Prostate gland (tissue), 2 donors: ENCODE data around the gene SLC29A4. TPM values are rescaled to one million over a fixed set of nuclear protein-coding genes. Genes with fewer than 3 reads are reported as not detected.
"Not testable (repeated sequence)": the region's sequence is repeated elsewhere in the genome, so short reads cannot be mapped to it uniquely, and the experiment has no call there.

ENCODE experiments used
- DNase-seq: peaks from one replicate; pipeline ENCODE4 v3.0.0-alpha.2; 2019; ENCODE audit warnings: low spot score
- H3K27ac ChIP-seq, 2 donors: fragments of 200-600 bp; sonication (generic); 2 replicates each; pipeline ENCODE4 v1.5.1; 2017 to 2019
- H3K27me3 ChIP-seq: fragments of 200-600 bp; sonication (generic); replicated peaks from 2 replicates; pipeline ENCODE4 v1.5.1; 2019; ENCODE audit not compliant: insufficient read depth
- H3K36me3 ChIP-seq, 2 donors: fragments of 200-600 bp; sonication (generic); 1 replicate in 1 of 2; 2 replicates in 1 of 2; pipeline versions ENCODE4 v1.5.1 to v1.8.1; 2017 to 2019
- H3K4me1 ChIP-seq: fragments of 200-600 bp; sonication (generic); replicated peaks from 2 replicates; pipeline ENCODE4 v1.5.1; 2019
- H3K4me3 ChIP-seq, 2 donors: fragments of 200-600 bp; sonication (generic); 2 replicates each; pipeline ENCODE4 v1.5.1; 2017 to 2019
- H3K9me3 ChIP-seq: fragments of 200-600 bp; sonication (generic); 2 replicates; pipeline ENCODE4 v1.5.1; 2017
- CTCF ChIP-seq, 4 experiments: fragments of 200-600 bp in 2 of 4; fragments of 450-650 bp in 2 of 4; sonication (generic) in 2 of 4; IDR thresholded peaks; 1 replicate in 3 of 4; 2 replicates in 1 of 4; pipeline ENCODE4 v1.5.1; 2016 to 2019; ENCODE audit warnings: antibody characterized with exemption in 4 of 4, mild to moderate bottlenecking in 2 of 4, moderate library complexity in 2 of 4
- POLR2A ChIP-seq: fragments of 450-650 bp; IDR thresholded peaks from one replicate; pipeline ENCODE4 v1.6.1; 2016; ENCODE audit warnings: antibody characterized with exemption, mild to moderate bottlenecking
- POLR2AphosphoS5 ChIP-seq: sonication (generic); formaldehyde crosslinking; IDR thresholded peaks from one replicate; pipeline ENCODE4 v1.6.1; 2017; ENCODE audit warnings: antibody characterized with exemption
- WGBS: methylation state at CpG from one replicate; pipeline ENCODE4 v1.1.5; 2018; 5-methylcytosine and 5-hydroxymethylcytosine counted together
- intact Hi-C: fragments of 100-400 bp; cut with DNase I; formaldehyde crosslinking; loops from one replicate; pipeline ENCODE4 v1.14.2; 2022
- total RNA-seq, 2 donors: library from RNA; depleted of rRNA; stranded (reverse); fragments of >200 nt; gene quantifications; one replicate each; pipeline ENCODE4 v1.1.0, GENCODE V29; 2016

Gene SLC29A4
- total RNA-seq, 2 donors from 2014 or later: 11.6 to 13.5 TPM

DNA sequence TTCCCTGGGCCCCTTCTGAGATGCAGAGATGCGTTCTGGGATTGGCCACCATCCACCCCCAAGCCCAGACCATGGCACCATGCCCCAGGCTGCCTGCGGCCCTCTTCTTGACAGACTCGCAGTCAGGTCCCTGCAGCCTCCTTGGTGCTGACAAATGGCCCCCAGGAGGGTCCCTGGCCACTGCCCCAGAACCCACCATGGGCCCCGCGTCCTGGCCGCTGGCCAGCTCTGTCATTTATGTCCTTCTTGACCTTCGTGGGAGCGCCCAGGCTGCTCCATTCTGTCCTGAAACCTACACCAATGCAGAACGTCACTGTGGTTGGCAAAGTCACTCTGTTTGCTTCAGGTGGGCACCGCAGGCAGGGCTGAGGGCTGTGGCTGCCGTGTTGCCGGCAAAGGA, 39.5 kb upstream of the SLC29A4 start:
- intact Hi-C loops: loop anchor here (5.0 to 10.0 kb wide), 2 partner anchors 112 to 209 kb away; no protein-coding TSS in a partner anchor
- Histone ChIP-seq H3K27ac (no peak overlapping the region), H3K9me3 (no peaks in the 10 kb centered on the region), H3K36me3 (no peaks in the 10 kb centered on the region), H3K27me3 (no peaks in the 10 kb centered on the region), H3K4me1 (no peaks in the 10 kb centered on the region), H3K4me3 (no peak overlapping the region)
- no peak for TF ChIP-seq CTCF (IDR thresholded peaks at IDR 0.05)
- TF ChIP-seq POLR2AphosphoS5: no peak
- no peak for TF ChIP-seq POLR2A
- WGBS: 87% methylated on average over 12 of the region's 12 CpGs
- no peak for DNase-seq

DNA sequence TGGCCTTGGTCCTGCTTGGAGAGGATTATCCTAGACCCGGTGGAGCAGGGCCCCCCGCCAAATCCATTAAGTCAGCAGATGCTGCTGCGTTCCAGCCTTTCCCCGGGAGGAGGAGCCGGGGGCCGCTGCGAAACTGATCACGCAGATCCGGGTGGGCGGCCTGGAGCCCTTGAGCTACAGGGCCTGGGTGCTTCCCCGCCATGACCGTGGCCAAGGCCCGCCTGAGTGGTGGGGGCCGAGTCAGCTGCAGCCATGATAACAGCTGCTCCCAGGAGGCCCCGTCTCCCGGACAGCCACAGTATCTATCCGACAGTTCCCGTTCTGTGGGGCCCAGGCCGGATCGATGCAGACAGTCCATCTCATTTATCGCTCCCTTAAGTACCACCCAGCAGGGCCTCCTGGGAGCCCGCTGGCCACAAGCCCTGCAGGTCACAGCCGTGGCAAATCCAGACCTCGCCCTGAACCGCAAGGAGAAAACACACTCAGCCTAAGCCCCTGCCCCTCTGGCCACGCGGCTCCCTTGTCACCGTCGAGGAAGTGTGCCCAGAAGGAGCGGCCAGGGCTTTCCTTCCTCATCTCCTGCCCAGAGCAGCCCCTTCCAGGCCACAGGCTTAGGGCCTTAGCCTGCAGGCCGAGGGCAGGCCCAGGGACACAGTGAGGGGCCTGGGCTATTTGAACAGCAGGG, 34.4 kb upstream of the SLC29A4 start:
- no peaks in the 10 kb centered on the region for H3K9me3 ChIP-seq
- intact Hi-C loops: loop anchor here (10.0 kb wide), 1 partner anchor 106 kb away; no protein-coding TSS in a partner anchor
- H3K36me3 ChIP-seq: no peaks in the 10 kb centered on the region
- DNase-seq: no peak
- TF ChIP-seq POLR2AphosphoS5 (no peak), CTCF (IDR thresholded peaks at IDR 0.05) (no peak), POLR2A (no peak)
- WGBS: 62% methylated on average over 26 of the region's 31 CpGs
- H3K4me1 ChIP-seq: no peaks in the 10 kb centered on the region
- no peak overlapping the region for H3K4me3 ChIP-seq
- H3K27ac ChIP-seq: peak overlapping the region in 1 of 2 donors; percentile 30
- H3K27me3 ChIP-seq: no peaks in the 10 kb centered on the region

DNA sequence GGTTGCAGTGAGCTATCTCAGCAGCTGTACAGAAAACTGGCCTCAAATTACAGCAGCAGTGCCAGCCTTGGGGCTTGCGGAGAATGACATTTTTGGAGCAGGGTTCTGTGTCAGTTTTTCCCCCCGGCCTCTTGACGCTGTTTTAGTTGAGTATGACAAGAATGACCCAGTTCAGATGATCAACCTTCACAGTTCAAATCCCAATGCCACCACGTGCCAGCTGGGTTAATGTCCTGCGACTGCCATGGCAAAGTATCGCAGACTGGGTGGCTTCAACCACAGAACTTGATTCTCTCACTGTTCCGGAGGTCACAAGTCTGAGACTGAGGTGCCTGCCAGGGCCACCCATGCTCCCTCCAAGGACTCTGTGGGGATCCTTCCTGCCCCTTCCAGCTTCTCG, 32.0 kb upstream of the SLC29A4 start:
- DNase-seq, H3K27me3 ChIP-seq, H3K4me3 ChIP-seq, H3K27ac ChIP-seq, intact Hi-C loops, H3K9me3 ChIP-seq, H3K36me3 ChIP-seq, H3K4me1 ChIP-seq: not testable (repeated sequence)
- 91% methylated on average over 8 of the region's 8 CpGs for WGBS

GRCh38 chr7:5253529-5253928, 29.2 kb upstream of the SLC29A4 start:
- H3K36me3 ChIP-seq, H3K4me1 ChIP-seq, DNase-seq, intact Hi-C loops, H3K4me3 ChIP-seq, H3K27ac ChIP-seq, H3K27me3 ChIP-seq, H3K9me3 ChIP-seq: not testable (repeated sequence)
- 77% methylated on average over 14 of the region's 14 CpGs for WGBS

DNA sequence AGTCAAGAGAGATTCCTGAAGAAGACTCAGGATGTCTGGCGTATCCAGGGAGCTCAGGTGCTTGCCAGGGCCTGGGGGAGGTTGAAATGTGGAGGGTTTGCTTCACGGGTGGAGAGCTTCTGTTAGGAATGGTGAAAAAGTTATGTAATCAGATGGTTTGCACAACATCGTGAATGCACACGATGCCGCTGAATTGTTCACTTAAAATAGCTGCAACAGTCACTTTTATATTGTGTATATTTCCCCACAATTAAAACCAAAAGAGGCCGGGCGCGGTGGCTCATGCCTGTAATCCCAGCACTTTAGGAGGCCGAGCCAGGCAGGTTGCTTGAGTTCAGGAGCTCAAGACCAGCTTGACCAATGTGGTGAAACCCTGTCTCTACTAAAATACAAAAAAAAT, 28.4 kb upstream of the SLC29A4 start:
- WGBS: 67% methylated on average over 9 of the region's 9 CpGs
- H3K36me3 ChIP-seq, DNase-seq, H3K27ac ChIP-seq, H3K4me3 ChIP-seq, intact Hi-C loops, H3K27me3 ChIP-seq, H3K4me1 ChIP-seq, H3K9me3 ChIP-seq: not testable (repeated sequence)

GRCh38 chr7:5255832-5256231, 26.9 kb upstream of the SLC29A4 start:
- Histone ChIP-seq H3K36me3 (no peaks in the 10 kb centered on the region), H3K4me3 (no peak overlapping the region), H3K27ac (no peak overlapping the region), H3K27me3 (no peaks in the 10 kb centered on the region), H3K4me1 (no peaks in the 10 kb centered on the region), H3K9me3 (no peaks in the 10 kb centered on the region)
- no peak for TF ChIP-seq POLR2A
- TF ChIP-seq CTCF (IDR thresholded peaks at IDR 0.05): no peak
- no peak for TF ChIP-seq POLR2AphosphoS5
- 41% methylated on average over 3 of the region's 3 CpGs for WGBS
- intact Hi-C loops: no loop called here
- no peak for DNase-seq

DNA sequence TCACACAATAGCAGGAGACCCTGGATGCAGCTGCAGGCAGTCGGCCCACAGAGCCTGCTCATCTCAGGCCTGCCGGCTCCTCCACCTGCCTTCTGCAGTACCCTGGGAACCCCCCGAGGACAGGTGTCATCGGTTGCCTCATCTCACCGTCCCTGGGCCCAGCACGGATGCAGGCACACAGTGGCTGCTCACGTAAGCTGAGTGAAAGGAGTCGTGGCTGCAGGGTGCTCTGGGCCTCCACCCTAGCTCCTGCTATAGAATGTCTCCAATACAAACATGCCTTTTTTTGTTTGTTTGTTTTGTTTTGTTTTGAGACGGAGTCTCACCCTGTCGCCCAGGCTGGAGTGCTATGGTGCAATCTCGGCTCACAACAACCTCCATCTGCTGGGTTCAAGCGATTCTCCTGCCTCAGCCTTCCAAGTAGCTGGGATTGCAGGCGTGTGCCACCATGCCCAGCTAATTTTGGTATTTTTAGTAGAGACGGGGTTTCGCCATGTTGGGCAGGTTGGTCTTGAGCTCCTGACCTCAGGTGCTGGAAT, 22.1 kb upstream of the SLC29A4 start:
- intact Hi-C loops, H3K27ac ChIP-seq, H3K36me3 ChIP-seq, H3K27me3 ChIP-seq, H3K4me3 ChIP-seq, H3K9me3 ChIP-seq, DNase-seq, H3K4me1 ChIP-seq: not testable (repeated sequence)
- 82% methylated on average over 14 of the region's 15 CpGs for WGBS

- intact Hi-C loops, H3K9me3 ChIP-seq, H3K4me3 ChIP-seq, H3K27ac ChIP-seq, H3K36me3 ChIP-seq, H3K4me1 ChIP-seq, H3K27me3 ChIP-seq, DNase-seq: not testable (repeated sequence)
- WGBS: 87% methylated on average over 10 of the region's 10 CpGs
Observed at GRCh38 chr7:5263066-5263465, 19.7 kb upstream of the SLC29A4 start.
